CD14-positive monocyte (primary cell): ENCODE measurements around the gene CDH3. TPM values are rescaled to one million over a fixed set of nuclear protein-coding genes. Genes with fewer than 3 reads are reported as not detected.
A peak's percentile ranks its signal among the peaks of the same experiment; 100 is the strongest.

Experiments used
- DNase-seq, 3 donors: peaks; one replicate each; pipeline ENCODE4 v3.0.0-alpha.2; 2011 to 2022
- H2AFZ ChIP-seq: 2 replicates; pipeline ENCODE4 v1.6.0; 2012; ENCODE audit warnings: mild to moderate bottlenecking, low read depth, low read length, inconsistent platforms; ENCODE audit not compliant: insufficient read depth, poor library complexity, severe bottlenecking
- H3K27ac ChIP-seq, 2 donors: 1 replicate in 1 of 2; 2 replicates in 1 of 2; pipeline ENCODE4 v1.5.1; 2012 to 2013; ENCODE audit warnings: low read length in 2 of 2, control low read depth in 1 of 2, inconsistent platforms in 1 of 2, low read depth in 1 of 2, mild to moderate bottlenecking in 1 of 2
- H3K27me3 ChIP-seq, 2 donors: one replicate each; pipeline versions ENCODE4 v1.6.0 to v1.6.1; 2011 to 2013; ENCODE audit warnings: low read length in 2 of 2; ENCODE audit not compliant: control insufficient read depth in 2 of 2, insufficient read depth in 2 of 2
- H3K36me3 ChIP-seq, 2 donors: replicated peaks in 1 of 2; 1 replicate in 1 of 2; 2 replicates in 1 of 2; pipeline versions ENCODE4 v1.5.1 to v1.6.1; 2012 to 2013; ENCODE audit warnings: low read length in 2 of 2, control low read depth in 1 of 2, inconsistent platforms in 1 of 2, mild to moderate bottlenecking in 1 of 2; ENCODE audit not compliant: insufficient read depth in 2 of 2, control insufficient read depth in 1 of 2
- H3K4me1 ChIP-seq, 2 donors: 1 replicate in 1 of 2; 2 replicates in 1 of 2; pipeline versions ENCODE4 v1.5.1 to v1.6.1; 2012 to 2013; ENCODE audit warnings: low read length in 2 of 2, control low read depth in 1 of 2, inconsistent platforms in 1 of 2, mild to moderate bottlenecking in 1 of 2, moderate library complexity in 1 of 2; ENCODE audit not compliant: insufficient read depth in 2 of 2, control insufficient read depth in 1 of 2
- H3K4me2 ChIP-seq: replicated peaks from 2 replicates; pipeline ENCODE3; 2012; ENCODE audit warnings: low read length, moderate library complexity, mild to moderate bottlenecking; ENCODE audit not compliant: poor library complexity, severe bottlenecking; ENCODE audit errors: extremely low read depth
- H3K4me3 ChIP-seq, 3 experiments: fragments of 200-600 bp in 1 of 3; sonication (generic) in 1 of 3; replicated peaks in 1 of 3; 1 replicate in 2 of 3; 2 replicates in 1 of 3; pipeline ENCODE4 v1.5.1; 2011 to 2013; ENCODE audit warnings: low read length in 3 of 3, mild to moderate bottlenecking in 3 of 3, control low read depth in 2 of 3, low read depth in 2 of 3, inconsistent platforms in 1 of 3, moderate library complexity in 1 of 3
- H3K79me2 ChIP-seq: 2 replicates; pipeline ENCODE4 v1.6.0; 2012; ENCODE audit warnings: mild to moderate bottlenecking, control low read depth, inconsistent platforms, low read length, moderate library complexity; ENCODE audit not compliant: insufficient read depth
- H3K9ac ChIP-seq: 2 replicates; pipeline ENCODE4 v1.6.0; 2017; ENCODE audit warnings: low read length, mild to moderate bottlenecking; ENCODE audit not compliant: insufficient read depth, poor library complexity, severe bottlenecking
- H3K9me3 ChIP-seq, 2 donors: replicated peaks in 1 of 2; 1 replicate in 1 of 2; 2 replicates in 1 of 2; pipeline versions ENCODE4 v1.5.1 to v1.6.1; 2012 to 2013; ENCODE audit warnings: low read length in 2 of 2, control low read depth in 1 of 2; ENCODE audit not compliant: control insufficient read depth in 1 of 2, insufficient read depth in 1 of 2
- H4K20me1 ChIP-seq: 2 replicates; pipeline ENCODE4 v1.6.0; 2012; ENCODE audit warnings: mild to moderate bottlenecking, low read length, control low read depth, moderate library complexity; ENCODE audit not compliant: insufficient read depth
- H3K27ac Mint-ChIP-seq, 7 donors: one replicate each; pipeline ENCODE4 v1.8.0; 2020; ENCODE audit warnings: mild to moderate bottlenecking in 7 of 7, mixed read lengths in 7 of 7, moderate library complexity in 6 of 7, inconsistent platforms in 2 of 7
- H3K27me3 Mint-ChIP-seq, 3 donors: one replicate each; pipeline ENCODE4 v1.8.0; 2021 to 2022; ENCODE audit warnings: low read depth in 3 of 3, mild to moderate bottlenecking in 3 of 3, mixed read lengths in 3 of 3, moderate library complexity in 3 of 3, inconsistent platforms in 1 of 3
- H3K36me3 Mint-ChIP-seq, 2 donors: one replicate each; pipeline ENCODE4 v1.8.0; 2020; ENCODE audit warnings: mixed read lengths in 2 of 2, inconsistent platforms in 1 of 2, mild to moderate bottlenecking in 1 of 2
- H3K4me1 Mint-ChIP-seq: one replicate; pipeline ENCODE4 v1.8.0; 2020; ENCODE audit warnings: mild to moderate bottlenecking, mixed read lengths
- H3K4me3 Mint-ChIP-seq, 2 donors: one replicate each; pipeline ENCODE4 v1.8.0; 2020; ENCODE audit warnings: mild to moderate bottlenecking in 2 of 2, mixed read lengths in 2 of 2, moderate library complexity in 1 of 2
- H3K9me3 Mint-ChIP-seq, 7 donors: one replicate each; pipeline ENCODE4 v1.8.0; 2020 to 2022; ENCODE audit warnings: mixed read lengths in 7 of 7, mild to moderate bottlenecking in 6 of 7, moderate library complexity in 6 of 7, inconsistent platforms in 2 of 7
- WGBS: methylation state at CpG from one replicate; pipeline ENCODE4 v1.1.5; 2013; ENCODE audit warnings: missing lambda C conversion rate; ENCODE audit not compliant: insufficient coverage; 5-methylcytosine and 5-hydroxymethylcytosine counted together
- intact Hi-C, 2 donors: fragments of 100-400 bp; cut with micrococcal nuclease; formaldehyde crosslinking; loops; one replicate each; pipeline versions ENCODE4 v1.15.0 to v1.15.1; 2023
- polyA plus RNA-seq, 3 donors: library from polyadenylated mRNA; depleted of rRNA in 1 of 3; unstranded in 2 of 3; stranded (reverse) in 1 of 3; fragments of 300-500 nt in 2 of 3; fragments of >200 nt in 1 of 3; fragmentation: Illumina TruSeq in 2 of 3; gene quantifications; 1 replicate in 2 of 3; 2 replicates in 1 of 3; pipeline ENCODE4 v1.2.3, GENCODE V29; 2012 to 2021
- TF ChIP-seq, protein P1 (sequence below): fragments of 200-600 bp; IDR thresholded peaks from one replicate; pipeline ENCODE4 v1.8.0; 2022; ENCODE audit warnings: antibody characterized with exemption, mild to moderate bottlenecking

CDH3 gene
- polyA plus RNA-seq, 3 donors, result not detected

DNA sequence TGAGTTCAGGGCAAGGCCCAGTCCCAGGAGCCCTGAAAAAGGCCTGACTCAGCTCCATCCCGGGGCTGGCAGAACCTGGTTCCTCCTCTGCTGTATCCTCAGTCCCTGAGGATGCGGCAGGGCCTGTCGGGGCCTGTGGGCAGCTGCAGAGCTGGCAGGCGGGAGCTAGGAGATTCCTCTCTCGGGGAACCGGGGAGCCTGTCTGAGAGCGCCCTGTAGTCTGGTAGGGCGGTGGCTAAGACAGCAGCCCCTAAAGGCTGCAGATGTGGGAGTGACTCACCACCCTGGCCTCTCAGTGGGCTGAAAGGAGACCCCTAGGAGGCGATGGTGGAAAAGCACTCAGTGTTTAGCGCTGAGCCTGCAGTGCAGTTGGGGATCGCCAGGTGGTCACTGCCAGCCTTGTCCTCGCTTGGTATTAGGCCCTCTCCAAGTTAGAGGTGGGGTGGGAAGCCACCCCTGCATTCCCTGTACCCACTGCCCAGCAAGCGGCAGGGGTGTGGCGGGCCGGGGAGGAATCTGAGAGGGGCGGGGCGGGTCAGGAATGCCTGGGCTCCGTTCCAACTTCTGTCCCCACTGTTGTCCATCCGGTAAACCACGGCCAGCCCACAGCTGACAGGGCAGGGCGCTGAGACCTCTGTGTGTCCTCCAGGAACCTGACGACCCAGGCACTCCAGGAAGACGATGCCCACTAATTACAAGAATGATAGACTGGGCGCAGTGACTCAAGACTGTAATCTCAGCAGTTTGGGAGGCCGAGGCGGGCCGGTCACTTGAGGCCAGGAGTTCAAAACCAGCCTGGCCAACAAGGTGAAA is 62.4 kb downstream of the CDH3 start:
- intact Hi-C loops, result loop anchor here (10.0 kb wide), 2 partner anchors 97 to 417 kb away; no protein-coding TSS in a partner anchor
- Histone ChIP-seq H3K9ac (no peak overlapping the region), H3K27ac (no peak overlapping the region), H4K20me1 (no peaks in the 10 kb centered on the region), H2AFZ (no peak overlapping the region), H3K79me2 (no peaks in the 10 kb centered on the region), H3K4me3 (no peak overlapping the region), H3K4me1 (peaks cover 31 to 35% of the 10 kb centered on the region in 2 donors), H3K27me3 (no peaks in the 10 kb centered on the region), H3K36me3 (no peaks in the 10 kb centered on the region), H3K9me3 (no peaks in the 10 kb centered on the region), H3K4me2 (no peak overlapping the region)
- Mint-ChIP-seq H3K27ac (no peak overlapping the region), H3K4me1 (peaks cover 33% of the 10 kb centered on the region), H3K4me3 (no peak overlapping the region), H3K9me3 (no peaks in the 10 kb centered on the region), H3K27me3 (peaks cover 3 to 16% (median 16%) of the 10 kb centered on the region in 3 donors), H3K36me3 (no peaks in the 10 kb centered on the region)
- DNase-seq, result no peak
- TF ChIP-seq, protein P1, sequence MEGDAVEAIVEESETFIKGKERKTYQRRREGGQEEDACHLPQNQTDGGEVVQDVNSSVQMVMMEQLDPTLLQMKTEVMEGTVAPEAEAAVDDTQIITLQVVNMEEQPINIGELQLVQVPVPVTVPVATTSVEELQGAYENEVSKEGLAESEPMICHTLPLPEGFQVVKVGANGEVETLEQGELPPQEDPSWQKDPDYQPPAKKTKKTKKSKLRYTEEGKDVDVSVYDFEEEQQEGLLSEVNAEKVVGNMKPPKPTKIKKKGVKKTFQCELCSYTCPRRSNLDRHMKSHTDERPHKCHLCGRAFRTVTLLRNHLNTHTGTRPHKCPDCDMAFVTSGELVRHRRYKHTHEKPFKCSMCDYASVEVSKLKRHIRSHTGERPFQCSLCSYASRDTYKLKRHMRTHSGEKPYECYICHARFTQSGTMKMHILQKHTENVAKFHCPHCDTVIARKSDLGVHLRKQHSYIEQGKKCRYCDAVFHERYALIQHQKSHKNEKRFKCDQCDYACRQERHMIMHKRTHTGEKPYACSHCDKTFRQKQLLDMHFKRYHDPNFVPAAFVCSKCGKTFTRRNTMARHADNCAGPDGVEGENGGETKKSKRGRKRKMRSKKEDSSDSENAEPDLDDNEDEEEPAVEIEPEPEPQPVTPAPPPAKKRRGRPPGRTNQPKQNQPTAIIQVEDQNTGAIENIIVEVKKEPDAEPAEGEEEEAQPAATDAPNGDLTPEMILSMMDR, result no peak
- WGBS, result 79% methylated on average over 18 of the region's 27 CpGs

DNA sequence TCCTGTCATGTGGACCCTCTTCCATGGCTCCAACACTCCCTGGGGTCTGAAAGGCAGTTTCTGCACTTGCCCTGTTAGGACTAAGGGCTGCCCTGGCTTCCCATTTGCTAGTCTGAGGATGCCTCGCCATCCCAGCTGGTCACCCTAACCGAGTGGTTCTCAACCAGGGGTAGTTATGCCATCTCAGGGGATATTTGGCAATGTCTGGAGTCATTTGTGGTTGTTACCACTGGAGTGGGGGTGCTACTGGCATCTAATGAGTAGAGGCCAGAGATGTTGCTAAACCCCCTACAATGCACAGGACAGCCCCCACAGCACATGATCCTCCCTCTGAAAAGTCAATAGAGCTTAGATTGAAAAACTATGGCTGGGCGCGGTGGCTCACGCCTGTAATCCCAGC is 65.1 kb downstream of the CDH3 start:
- peak overlapping the region in 2 of 7 donors; percentile 7 to 65 for H3K27ac Mint-ChIP-seq
- no peak overlapping the region for H3K4me3 ChIP-seq
- H3K27me3 Mint-ChIP-seq, result peaks cover 1 to 16% (median 13%) of the 10 kb centered on the region in 3 donors
- TF ChIP-seq, protein P1, result no peak
- no peaks in the 10 kb centered on the region for H4K20me1 ChIP-seq
- H3K4me1 Mint-ChIP-seq, result peaks cover 34% of the 10 kb centered on the region
- WGBS, result 56% methylated on average over 4 of the region's 5 CpGs
- H3K9ac ChIP-seq, result no peak overlapping the region
- peak overlapping the region in 1 of 2 donors; percentile 59 for H3K4me3 Mint-ChIP-seq
- peaks cover 31 to 36% of the 10 kb centered on the region in 2 donors for H3K4me1 ChIP-seq
- H3K4me2 ChIP-seq, result no peak overlapping the region
- no peaks in the 10 kb centered on the region for H3K79me2 ChIP-seq
- no peak overlapping the region for H2AFZ ChIP-seq
- intact Hi-C loops, result no loop called here
- no peaks in the 10 kb centered on the region for H3K36me3 ChIP-seq
- no peaks in the 10 kb centered on the region for H3K36me3 Mint-ChIP-seq
- no peak overlapping the region for H3K27ac ChIP-seq
- DNase-seq, result peak; percentile 21 to 70 (median 22)
- peaks cover 0 to 2% (median 0%) of the 10 kb centered on the region in 7 donors for H3K9me3 Mint-ChIP-seq
- H3K9me3 ChIP-seq, result no peaks in the 10 kb centered on the region
- H3K27me3 ChIP-seq, result no peaks in the 10 kb centered on the region
